Liver (tissue), 9 donors: Measurements from ENCODE around the gene CTPS1. TPM values are rescaled to one million over a fixed set of nuclear protein-coding genes. Genes with fewer than 3 reads are reported as not detected.

ENCODE experiments used
- DNase-seq: peaks from one replicate; pipeline ENCODE4 v3.0.0-alpha.2; 2017; ENCODE audit warnings: low spot score
- H3K27ac ChIP-seq, 2 donors: one replicate each; pipeline ENCODE4 v1.7.0; 2013; ENCODE audit warnings: inconsistent platforms in 2 of 2, low read length in 2 of 2, control low read depth in 1 of 2, low read depth in 1 of 2, mild to moderate bottlenecking in 1 of 2
- H3K27me3 ChIP-seq, 4 donors: one replicate each; pipeline versions ENCODE4 v1.6.1 to v1.7.0; 2013; ENCODE audit warnings: low read length in 3 of 4, inconsistent platforms in 1 of 4, mild to moderate bottlenecking in 1 of 4, moderate library complexity in 1 of 4; ENCODE audit not compliant: control insufficient read depth in 4 of 4, insufficient read depth in 4 of 4
- H3K36me3 ChIP-seq, 4 donors: one replicate each; pipeline versions ENCODE4 v1.6.1 to v1.7.0; 2013; ENCODE audit warnings: low read length in 3 of 4, mild to moderate bottlenecking in 3 of 4, low read depth in 1 of 4, moderate library complexity in 1 of 4; ENCODE audit not compliant: control insufficient read depth in 4 of 4, insufficient read depth in 3 of 4
- H3K4me1 ChIP-seq, 4 donors: one replicate each; pipeline versions ENCODE4 v1.6.1 to v1.7.0; 2013; ENCODE audit warnings: low read length in 3 of 4, mild to moderate bottlenecking in 3 of 4, moderate library complexity in 1 of 4; ENCODE audit not compliant: control insufficient read depth in 4 of 4, insufficient read depth in 4 of 4
- H3K4me3 ChIP-seq, 3 donors: one replicate each; pipeline versions ENCODE4 v1.6.1 to v1.7.0; 2013; ENCODE audit warnings: low read length in 3 of 3, control low read depth in 1 of 3, low read depth in 1 of 3, mild to moderate bottlenecking in 1 of 3
- H3K9ac ChIP-seq, 2 donors: one replicate each; pipeline ENCODE4 v1.7.0; 2013; ENCODE audit warnings: low read length in 2 of 2, mild to moderate bottlenecking in 2 of 2, moderate library complexity in 2 of 2, control low read depth in 1 of 2, low read depth in 1 of 2
- H3K9me3 ChIP-seq, 4 donors: one replicate each; pipeline versions ENCODE4 v1.6.1 to v1.7.0; 2013; ENCODE audit warnings: low read length in 3 of 4; ENCODE audit not compliant: control insufficient read depth in 4 of 4
- FOXA1 ChIP-seq: IDR thresholded peaks from 2 replicates; pipeline ENCODE4 v1.6.1; 2016; ENCODE audit warnings: antibody characterized with exemption
- FOXA2 ChIP-seq: IDR thresholded peaks from 2 replicates; pipeline ENCODE4 v1.6.1; 2016; ENCODE audit warnings: antibody characterized with exemption
- HNF4A ChIP-seq, 2 donors: conservative IDR thresholded peaks; 2 replicates each; pipeline ENCODE4 v1.6.1; 2016; ENCODE audit warnings: antibody characterized with exemption in 2 of 2, mild to moderate bottlenecking in 2 of 2
- HNF4G ChIP-seq: IDR thresholded peaks from 2 replicates; pipeline ENCODE4 v1.6.1; 2016; ENCODE audit warnings: antibody characterized with exemption
- JUND ChIP-seq, 2 donors: IDR thresholded peaks; 2 replicates each; pipeline ENCODE4 v1.6.1; 2016; ENCODE audit warnings: antibody characterized with exemption in 2 of 2
- NR2F2 ChIP-seq: IDR thresholded peaks from 2 replicates; pipeline ENCODE4 v1.6.1; 2016; ENCODE audit warnings: antibody characterized with exemption
- RAD21 ChIP-seq, 2 donors: IDR thresholded peaks; 2 replicates each; pipeline ENCODE4 v1.6.1; 2016; ENCODE audit warnings: antibody characterized with exemption in 2 of 2, mild to moderate bottlenecking in 2 of 2
- RXRA ChIP-seq, 2 donors: IDR thresholded peaks; 2 replicates each; pipeline ENCODE4 v1.6.1; 2017 to 2018; ENCODE audit warnings: antibody characterized with exemption in 2 of 2, mild to moderate bottlenecking in 1 of 2
- SP1 ChIP-seq: IDR thresholded peaks from 2 replicates; pipeline ENCODE4 v1.6.1; 2018; ENCODE audit warnings: antibody characterized with exemption, mild to moderate bottlenecking
- YY1 ChIP-seq: IDR thresholded peaks from 2 replicates; pipeline ENCODE4 v1.6.1; 2016; ENCODE audit warnings: antibody characterized with exemption, mild to moderate bottlenecking
- WGBS: extraction: QIAGEN DNeasy Blood & Tissue Kit; methylation state at CpG from one replicate; pipeline ENCODE4 v1.1.7; 2013; 5-methylcytosine and 5-hydroxymethylcytosine counted together
- polyA plus RNA-seq, 2 donors: library from polyadenylated mRNA; stranded (reverse) in 1 of 2; unstranded in 1 of 2; fragments of 200-250 nt in 1 of 2; fragments of >200 nt in 1 of 2; fragmentation: Nextera tagmentation in 1 of 2; extraction: Ambion mirVana in 1 of 2; gene quantifications; one replicate each; pipeline versions ENCODE4 v1.2.1 to v1.2.3, GENCODE V29; 2013 to 2015
- total RNA-seq, 2 donors: library from RNA; depleted of rRNA; stranded (reverse); fragments of >200 nt; gene quantifications; one replicate each; pipeline ENCODE4 v1.2.3, GENCODE V29; 2014
- TF ChIP-seq, protein P1 (sequence below): IDR thresholded peaks from 2 replicates; pipeline ENCODE4 v1.6.1; 2016; ENCODE audit warnings: antibody characterized with exemption
- TF ChIP-seq, protein P2 (sequence below): IDR thresholded peaks from 2 replicates; pipeline ENCODE4 v1.6.1; 2016; ENCODE audit warnings: antibody characterized with exemption
- TF ChIP-seq, protein P3 (sequence below): fragments of 150-350 bp; IDR thresholded peaks from 2 replicates; pipeline ENCODE4 v1.5.1; 2017; ENCODE audit warnings: improper control_type of control experiment, low read depth, low read length; ENCODE audit not compliant: missing input control
- TF ChIP-seq, protein P4 (sequence below): IDR thresholded peaks from 2 replicates; pipeline ENCODE4 v1.6.1; 2016; ENCODE audit warnings: antibody characterized with exemption, mild to moderate bottlenecking
- donor health status: healthy.
- donor health status: healthy.
- donor health status: healthy.
- donor health status: healthy.
- donor health status: healthy.

CTPS1 gene
- total and polyA plus RNA-seq, 4 donors, result 13.6 to 46.9 (median 19.8) TPM

DNA sequence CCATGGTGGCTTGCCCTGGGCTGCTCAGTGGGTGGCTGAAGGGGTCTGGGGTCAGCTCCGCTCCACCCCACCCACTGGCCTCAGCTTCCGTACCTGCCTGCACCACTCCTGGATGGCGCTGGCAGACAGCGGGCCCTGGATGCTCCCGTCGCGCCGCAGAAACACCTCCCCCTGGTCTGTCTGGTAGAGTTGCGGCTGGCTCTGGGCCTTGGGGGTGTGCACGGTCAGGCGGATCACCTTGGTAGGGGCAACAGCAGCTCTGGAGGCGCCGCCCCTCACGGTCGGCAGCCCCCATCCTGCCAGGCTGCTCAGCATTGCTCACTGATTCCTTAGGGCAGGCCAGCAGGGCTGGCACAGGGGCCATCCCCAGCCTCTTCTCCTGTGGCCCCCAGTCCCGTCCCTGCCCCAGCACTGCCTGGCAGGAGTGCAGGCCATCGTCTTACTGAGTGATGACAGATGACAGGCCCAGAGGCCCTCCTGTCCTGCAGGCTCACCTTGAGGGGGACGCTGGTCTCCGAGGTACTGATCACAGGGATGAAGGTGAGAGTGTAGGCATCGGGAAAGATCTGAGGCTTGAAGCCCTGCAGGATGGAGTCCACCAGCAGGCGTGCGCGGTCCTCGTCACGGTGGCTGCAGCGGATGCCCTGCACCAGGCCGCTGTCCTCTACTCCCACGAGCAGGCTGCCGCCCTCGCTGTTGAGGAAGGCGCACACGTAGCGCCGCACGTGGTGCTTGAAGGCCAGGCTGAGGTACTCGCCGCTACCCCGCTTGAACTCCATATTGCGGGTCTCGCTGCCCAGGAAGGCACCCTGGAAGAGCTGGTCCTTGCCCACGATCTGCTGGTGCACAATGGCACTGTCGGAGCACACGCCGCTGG is 37.9 kb downstream of the CTPS1 start:
- 97% methylated on average over 44 of the region's 44 CpGs for WGBS
- no peak for DNase-seq
- Histone ChIP-seq H3K4me3 (no peak overlapping the region), H3K9me3 (no peaks in the 10 kb centered on the region), H3K4me1 (no peaks in the 10 kb centered on the region), H3K9ac (no peak overlapping the region), H3K27ac (no peak overlapping the region), H3K27me3 (no peaks in the 10 kb centered on the region), H3K36me3 (peaks cover 4 to 52% (median 21%) of the 10 kb centered on the region in 4 donors)
- TF ChIP-seq RXRA (IDR thresholded peaks at IDR 0.05) (no peak), FOXA2 (no peak), NR2F2 (no peak), HNF4G (no peak), HNF4A (conservative IDR thresholded peaks at IDR 0.05) (no peak), RAD21 (IDR thresholded peaks at IDR 0.05) (no peak), JUND (IDR thresholded peaks at IDR 0.05) (no peak), FOXA1 (no peak), YY1 (no peak)
- TF ChIP-seq, protein P1, sequence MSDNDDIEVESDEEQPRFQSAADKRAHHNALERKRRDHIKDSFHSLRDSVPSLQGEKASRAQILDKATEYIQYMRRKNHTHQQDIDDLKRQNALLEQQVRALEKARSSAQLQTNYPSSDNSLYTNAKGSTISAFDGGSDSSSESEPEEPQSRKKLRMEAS, result no peak
- TF ChIP-seq, protein P2, sequence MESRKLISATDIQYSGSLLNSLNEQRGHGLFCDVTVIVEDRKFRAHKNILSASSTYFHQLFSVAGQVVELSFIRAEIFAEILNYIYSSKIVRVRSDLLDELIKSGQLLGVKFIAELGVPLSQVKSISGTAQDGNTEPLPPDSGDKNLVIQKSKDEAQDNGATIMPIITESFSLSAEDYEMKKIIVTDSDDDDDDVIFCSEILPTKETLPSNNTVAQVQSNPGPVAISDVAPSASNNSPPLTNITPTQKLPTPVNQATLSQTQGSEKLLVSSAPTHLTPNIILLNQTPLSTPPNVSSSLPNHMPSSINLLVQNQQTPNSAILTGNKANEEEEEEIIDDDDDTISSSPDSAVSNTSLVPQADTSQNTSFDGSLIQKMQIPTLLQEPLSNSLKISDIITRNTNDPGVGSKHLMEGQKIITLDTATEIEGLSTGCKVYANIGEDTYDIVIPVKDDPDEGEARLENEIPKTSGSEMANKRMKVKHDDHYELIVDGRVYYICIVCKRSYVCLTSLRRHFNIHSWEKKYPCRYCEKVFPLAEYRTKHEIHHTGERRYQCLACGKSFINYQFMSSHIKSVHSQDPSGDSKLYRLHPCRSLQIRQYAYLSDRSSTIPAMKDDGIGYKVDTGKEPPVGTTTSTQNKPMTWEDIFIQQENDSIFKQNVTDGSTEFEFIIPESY, result no peak
- TF ChIP-seq, protein P3, sequence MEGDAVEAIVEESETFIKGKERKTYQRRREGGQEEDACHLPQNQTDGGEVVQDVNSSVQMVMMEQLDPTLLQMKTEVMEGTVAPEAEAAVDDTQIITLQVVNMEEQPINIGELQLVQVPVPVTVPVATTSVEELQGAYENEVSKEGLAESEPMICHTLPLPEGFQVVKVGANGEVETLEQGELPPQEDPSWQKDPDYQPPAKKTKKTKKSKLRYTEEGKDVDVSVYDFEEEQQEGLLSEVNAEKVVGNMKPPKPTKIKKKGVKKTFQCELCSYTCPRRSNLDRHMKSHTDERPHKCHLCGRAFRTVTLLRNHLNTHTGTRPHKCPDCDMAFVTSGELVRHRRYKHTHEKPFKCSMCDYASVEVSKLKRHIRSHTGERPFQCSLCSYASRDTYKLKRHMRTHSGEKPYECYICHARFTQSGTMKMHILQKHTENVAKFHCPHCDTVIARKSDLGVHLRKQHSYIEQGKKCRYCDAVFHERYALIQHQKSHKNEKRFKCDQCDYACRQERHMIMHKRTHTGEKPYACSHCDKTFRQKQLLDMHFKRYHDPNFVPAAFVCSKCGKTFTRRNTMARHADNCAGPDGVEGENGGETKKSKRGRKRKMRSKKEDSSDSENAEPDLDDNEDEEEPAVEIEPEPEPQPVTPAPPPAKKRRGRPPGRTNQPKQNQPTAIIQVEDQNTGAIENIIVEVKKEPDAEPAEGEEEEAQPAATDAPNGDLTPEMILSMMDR, result no peak
- TF ChIP-seq, protein P4, sequence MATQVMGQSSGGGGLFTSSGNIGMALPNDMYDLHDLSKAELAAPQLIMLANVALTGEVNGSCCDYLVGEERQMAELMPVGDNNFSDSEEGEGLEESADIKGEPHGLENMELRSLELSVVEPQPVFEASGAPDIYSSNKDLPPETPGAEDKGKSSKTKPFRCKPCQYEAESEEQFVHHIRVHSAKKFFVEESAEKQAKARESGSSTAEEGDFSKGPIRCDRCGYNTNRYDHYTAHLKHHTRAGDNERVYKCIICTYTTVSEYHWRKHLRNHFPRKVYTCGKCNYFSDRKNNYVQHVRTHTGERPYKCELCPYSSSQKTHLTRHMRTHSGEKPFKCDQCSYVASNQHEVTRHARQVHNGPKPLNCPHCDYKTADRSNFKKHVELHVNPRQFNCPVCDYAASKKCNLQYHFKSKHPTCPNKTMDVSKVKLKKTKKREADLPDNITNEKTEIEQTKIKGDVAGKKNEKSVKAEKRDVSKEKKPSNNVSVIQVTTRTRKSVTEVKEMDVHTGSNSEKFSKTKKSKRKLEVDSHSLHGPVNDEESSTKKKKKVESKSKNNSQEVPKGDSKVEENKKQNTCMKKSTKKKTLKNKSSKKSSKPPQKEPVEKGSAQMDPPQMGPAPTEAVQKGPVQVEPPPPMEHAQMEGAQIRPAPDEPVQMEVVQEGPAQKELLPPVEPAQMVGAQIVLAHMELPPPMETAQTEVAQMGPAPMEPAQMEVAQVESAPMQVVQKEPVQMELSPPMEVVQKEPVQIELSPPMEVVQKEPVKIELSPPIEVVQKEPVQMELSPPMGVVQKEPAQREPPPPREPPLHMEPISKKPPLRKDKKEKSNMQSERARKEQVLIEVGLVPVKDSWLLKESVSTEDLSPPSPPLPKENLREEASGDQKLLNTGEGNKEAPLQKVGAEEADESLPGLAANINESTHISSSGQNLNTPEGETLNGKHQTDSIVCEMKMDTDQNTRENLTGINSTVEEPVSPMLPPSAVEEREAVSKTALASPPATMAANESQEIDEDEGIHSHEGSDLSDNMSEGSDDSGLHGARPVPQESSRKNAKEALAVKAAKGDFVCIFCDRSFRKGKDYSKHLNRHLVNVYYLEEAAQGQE, result no peak

DNA sequence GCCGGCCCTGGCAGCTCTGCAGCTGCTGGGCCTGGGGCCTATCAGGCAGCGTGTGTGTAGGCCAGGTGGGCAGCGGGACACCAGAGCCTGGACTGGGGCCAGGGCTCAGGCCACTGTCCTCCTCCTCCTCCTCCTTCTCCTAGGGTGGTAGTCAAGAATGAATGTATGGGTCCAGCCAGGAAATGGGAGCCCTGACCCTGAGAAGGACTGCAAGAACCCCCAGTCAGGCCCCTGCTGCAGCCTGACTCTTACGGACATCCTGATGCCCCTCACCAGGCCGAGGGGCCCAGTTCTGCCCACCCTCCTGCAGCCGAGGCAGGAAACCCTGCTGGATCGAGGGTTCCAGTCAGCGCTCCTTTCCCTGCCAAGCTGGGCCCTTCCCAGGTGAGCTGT is 38.5 kb downstream of the CTPS1 start:
- no peak for TF ChIP-seq FOXA2
- no peak for TF ChIP-seq RAD21 (IDR thresholded peaks at IDR 0.05)
- no peak for TF ChIP-seq HNF4A (conservative IDR thresholded peaks at IDR 0.05)
- no peak for TF ChIP-seq YY1
- TF ChIP-seq, protein P4, result no peak
- no peak for TF ChIP-seq SP1
- no peak for TF ChIP-seq JUND (IDR thresholded peaks at IDR 0.05)
- Histone ChIP-seq H3K4me3 (no peak overlapping the region), H3K36me3 (peaks cover 2 to 47% (median 17%) of the 10 kb centered on the region in 4 donors), H3K4me1 (no peaks in the 10 kb centered on the region), H3K9ac (no peak overlapping the region), H3K27ac (no peak overlapping the region), H3K9me3 (no peaks in the 10 kb centered on the region), H3K27me3 (no peaks in the 10 kb centered on the region)
- no peak for DNase-seq
- 97% methylated on average over 8 of the region's 8 CpGs for WGBS
